Kidney (tissue), 14 donors: ENCODE measurements around the gene NPR2. TPM values are rescaled to one million over a fixed set of nuclear protein-coding genes. Genes with fewer than 3 reads are reported as not detected.

Source experiments
- DNase-seq, 5 donors: peaks; one replicate each; pipeline ENCODE4 v3.0.0-alpha.2; 2013 to 2020
- FAIRE-seq: peaks from 2 replicates; lab custom pipeline; 2012; peaks lifted over from hg19 to GRCh38; lab: Jason Lieb, UNC
- H3K27ac ChIP-seq, 2 donors: one replicate each; pipeline ENCODE4 v1.7.0; 2013; ENCODE audit warnings: low read depth in 2 of 2, low read length in 2 of 2, inconsistent platforms in 1 of 2
- H3K27me3 ChIP-seq: one replicate; pipeline ENCODE4 v1.7.1; 2013; ENCODE audit warnings: low read length, inconsistent platforms; ENCODE audit not compliant: control insufficient read depth, insufficient read depth
- H3K36me3 ChIP-seq, 3 donors: one replicate each; pipeline versions ENCODE4 v1.7.0 to v1.7.1; 2013; ENCODE audit warnings: low read length in 3 of 3, control low read depth in 1 of 3, inconsistent platforms in 1 of 3; ENCODE audit not compliant: insufficient read depth in 3 of 3, control insufficient read depth in 2 of 3
- H3K4me1 ChIP-seq, 3 donors: one replicate each; pipeline versions ENCODE4 v1.7.0 to v1.7.1; 2013; ENCODE audit warnings: low read length in 3 of 3, inconsistent platforms in 1 of 3, low read depth in 1 of 3; ENCODE audit not compliant: control insufficient read depth in 2 of 3, insufficient read depth in 2 of 3
- H3K4me3 ChIP-seq, 3 donors: one replicate each; pipeline versions ENCODE4 v1.7.0 to v1.8.1; 2013; ENCODE audit warnings: low read length in 3 of 3, control low read depth in 1 of 3, inconsistent platforms in 1 of 3
- H3K9ac ChIP-seq, 3 donors: one replicate each; pipeline versions ENCODE4 v1.7.0 to v1.7.1; 2013; ENCODE audit warnings: low read length in 3 of 3, control low read depth in 1 of 3, inconsistent platforms in 1 of 3
- H3K9me3 ChIP-seq, 3 donors: one replicate each; pipeline versions ENCODE4 v1.7.0 to v1.7.1; 2013; ENCODE audit warnings: low read length in 3 of 3, control low read depth in 1 of 3, inconsistent platforms in 1 of 3; ENCODE audit not compliant: control insufficient read depth in 2 of 3, insufficient read depth in 1 of 3
- CTCF ChIP-seq: IDR thresholded peaks from 3 replicates; pipeline ENCODE4 v1.5.1; 2012; ENCODE audit warnings: mild to moderate bottlenecking, moderate library complexity, borderline replicate concordance; ENCODE audit not compliant: insufficient read depth; ENCODE audit errors: extremely low read depth
- intact Hi-C: fragments of 100-400 bp; cut with DNase I; formaldehyde crosslinking; loops from one replicate; pipeline ENCODE4 v1.11.1; 2022
- polyA plus RNA-seq: library from polyadenylated mRNA; stranded (reverse); fragments of 350-450 nt; fragmentation: Illumina TruSeq; extraction: RNeasy Lipid Tissue Mini Kit (QIAGEN cat#74804); gene quantifications from one replicate; pipeline ENCODE4 v1.2.3, GENCODE V29; 2014; ENCODE audit warnings: low read depth, low replicate concordance; ENCODE audit not compliant: insufficient read depth
- total RNA-seq: library from RNA; stranded (reverse); fragmentation: NEBNext Ultra II Directional; extraction: Animal tissue kit (Norgen Biotek cat#: 25700); gene quantifications from one replicate; pipeline ENCODE4 v1.2.1, GENCODE V29; 2021
- donor health status: control.
- donor health status: control.
- donor health status: control.
- donor health status: control.
- donor health status: control.
- donor health status: DM: yes; HTN: yes; CAD: no.
- donor health status: Normal renal cell carcinoma (clear cell type).

The NPR2 gene
- total and polyA plus RNA-seq, 2 donors from 2014 or later = 11.4 to 17.0 TPM

- Histone ChIP-seq H3K27ac (no peak overlapping the region), H3K27me3 (no peaks in the 10 kb centered on the region), H3K36me3 (no peaks in the 10 kb centered on the region), H3K4me3 (no peak overlapping the region), H3K4me1 (no peaks in the 10 kb centered on the region), H3K9ac (no peak overlapping the region), H3K9me3 (no peaks in the 10 kb centered on the region)
- no peak for TF ChIP-seq CTCF
- no peak for FAIRE-seq
- DNase-seq = no peak
- intact Hi-C loops = no loop called here
These were observed 67.1 kb downstream of the NPR2 start for GRCh38 chr9:35858458-35858857.

Other genes with a start within 250 kb of the NPR2 start
- 35.8 TPM for gene TESK1, start 186.3 kb upstream of the NPR2 start, total RNA-seq
- gene TESK1, start 186.3 kb upstream of the NPR2 start, polyA plus RNA-seq = 34.6 TPM
- gene CD72, start 173.2 kb upstream of the NPR2 start, total RNA-seq = 7.1 TPM
- 2.3 TPM for gene CD72, start 173.2 kb upstream of the NPR2 start, polyA plus RNA-seq
- gene SIT1, start 140.7 kb upstream of the NPR2 start, total RNA-seq = 3.1 TPM
- gene SIT1, start 140.7 kb upstream of the NPR2 start, polyA plus RNA-seq = 0.32 TPM
- 36,256 TPM for gene RMRP, start 133.6 kb upstream of the NPR2 start, total RNA-seq
- gene RMRP, start 133.6 kb upstream of the NPR2 start, polyA plus RNA-seq = not detected
- 26.8 TPM for gene CCDC107, start 133.3 kb upstream of the NPR2 start, total RNA-seq
- 52.3 TPM for gene CCDC107, start 133.3 kb upstream of the NPR2 start, polyA plus RNA-seq
- gene ARHGEF39, start 126.4 kb upstream of the NPR2 start, total RNA-seq = 0.72 TPM
- gene ARHGEF39, start 126.4 kb upstream of the NPR2 start, polyA plus RNA-seq = 0.17 TPM
- 0.85 TPM for gene CA9, start 117.7 kb upstream of the NPR2 start, total RNA-seq
- 0.67 TPM for gene CA9, start 117.7 kb upstream of the NPR2 start, polyA plus RNA-seq
- 218 TPM for gene TPM2, start 101.7 kb upstream of the NPR2 start, total RNA-seq
- 287 TPM for gene TPM2, start 101.7 kb upstream of the NPR2 start, polyA plus RNA-seq
- gene TLN1, start 59.4 kb upstream of the NPR2 start, total RNA-seq = 376 TPM
- 71.7 TPM for gene TLN1, start 59.4 kb upstream of the NPR2 start, polyA plus RNA-seq
- gene CREB3, start 58.9 kb upstream of the NPR2 start, total RNA-seq = 40.5 TPM
- 52.0 TPM for gene CREB3, start 58.9 kb upstream of the NPR2 start, polyA plus RNA-seq
- gene GBA2, start 42.4 kb upstream of the NPR2 start, total RNA-seq = 93.2 TPM
- gene GBA2, start 42.4 kb upstream of the NPR2 start, polyA plus RNA-seq = 83.2 TPM
- 39.2 TPM for gene RGP1, start 42.3 kb upstream of the NPR2 start, total RNA-seq
- 11.0 TPM for gene RGP1, start 42.3 kb upstream of the NPR2 start, polyA plus RNA-seq
- gene MSMP, start 37.3 kb upstream of the NPR2 start, total RNA-seq = 0.47 TPM
- gene MSMP, start 37.3 kb upstream of the NPR2 start, polyA plus RNA-seq = not detected
- 6.1 TPM for gene SPAG8, start 20.7 kb downstream of the NPR2 start, total RNA-seq
- 2.4 TPM for gene SPAG8, start 20.7 kb downstream of the NPR2 start, polyA plus RNA-seq
- 55.1 TPM for gene HINT2, start 23.5 kb downstream of the NPR2 start, total RNA-seq
- 307 TPM for gene HINT2, start 23.5 kb downstream of the NPR2 start, polyA plus RNA-seq
- not detected for gene FAM221B, start 37.1 kb downstream of the NPR2 start, total RNA-seq
- gene FAM221B, start 37.1 kb downstream of the NPR2 start, polyA plus RNA-seq = not detected
- gene TMEM8B, start 37.6 kb downstream of the NPR2 start, total RNA-seq = 18.3 TPM
- 17.6 TPM for gene TMEM8B, start 37.6 kb downstream of the NPR2 start, polyA plus RNA-seq
- not detected for gene OR13J1, start 78.8 kb downstream of the NPR2 start, total RNA-seq
- not detected for gene OR13J1, start 78.8 kb downstream of the NPR2 start, polyA plus RNA-seq
- gene HRCT1, start 114.6 kb downstream of the NPR2 start, total RNA-seq = 51.2 TPM
- 13.3 TPM for gene HRCT1, start 114.6 kb downstream of the NPR2 start, polyA plus RNA-seq
- 5.3 TPM for gene SPAAR, start 117.9 kb downstream of the NPR2 start, total RNA-seq
- gene SPAAR, start 117.9 kb downstream of the NPR2 start, polyA plus RNA-seq = 3.2 TPM
- gene OR2S2, start 166.6 kb downstream of the NPR2 start, total RNA-seq = not detected
- not detected for gene OR2S2, start 166.6 kb downstream of the NPR2 start, polyA plus RNA-seq
- 10.4 TPM for gene RECK, start 245.3 kb downstream of the NPR2 start, total RNA-seq
- gene RECK, start 245.3 kb downstream of the NPR2 start, polyA plus RNA-seq = 4.5 TPM